RWPE1 (cell line): ENCODE measurements around the gene FAR2.

Experiments
- CTCF ChIA-PET: fragments of 350-600 bp; sonication (Branson Sonifier 250); formaldehyde crosslinking; extraction: SDS; loops from one replicate; lab custom pipeline; 2021; lab: Yijun Ruan, JAX
- POLR2A ChIA-PET: fragments of 400-600 bp; formaldehyde crosslinking; extraction: SDS; loops from one replicate; lab custom pipeline; 2020; ENCODE audit warnings: antibody characterized with exemption; ENCODE audit not compliant: low non-redundant PET; lab: Yijun Ruan, JAX
- DNase-seq: peaks from one replicate; pipeline ENCODE4 v3.0.0; 2012; ENCODE audit warnings: low spot score
- H3K27ac ChIP-seq: fragments of 450-650 bp; 2 replicates; pipeline ENCODE4 v1.5.1; 2017
- TF ChIP-seq, protein P1 (sequence below): fragments of 450-650 bp; conservative IDR thresholded peaks from 2 replicates; pipeline ENCODE4 v1.5.1; 2017; ENCODE audit warnings: low read depth, mild to moderate bottlenecking

The FAR2 gene

DNA sequence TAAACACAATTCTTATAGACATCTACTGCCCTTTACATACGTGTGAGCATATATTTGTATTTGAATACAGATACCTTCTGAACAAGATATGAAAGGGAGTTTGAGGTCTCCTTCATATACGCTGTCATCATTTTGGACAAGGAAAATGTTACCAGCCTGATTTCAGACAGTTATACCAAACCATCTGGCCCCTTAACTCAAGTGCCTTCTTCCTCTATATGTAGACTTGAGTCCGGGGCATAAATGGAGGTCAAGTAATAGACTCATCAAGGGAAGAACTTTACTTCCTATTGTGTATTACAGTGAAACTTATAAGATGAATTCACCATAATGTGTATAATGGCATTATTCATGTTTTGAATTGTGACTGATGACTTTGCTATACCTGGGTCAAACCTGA lies 52.2 kb downstream of the FAR2 start:
- no peak for DNase-seq
- ChIA-PET POLR2A (no interaction called here), CTCF (no interaction called here)
- no peak overlapping the region for H3K27ac ChIP-seq
- TF ChIP-seq, protein P1, sequence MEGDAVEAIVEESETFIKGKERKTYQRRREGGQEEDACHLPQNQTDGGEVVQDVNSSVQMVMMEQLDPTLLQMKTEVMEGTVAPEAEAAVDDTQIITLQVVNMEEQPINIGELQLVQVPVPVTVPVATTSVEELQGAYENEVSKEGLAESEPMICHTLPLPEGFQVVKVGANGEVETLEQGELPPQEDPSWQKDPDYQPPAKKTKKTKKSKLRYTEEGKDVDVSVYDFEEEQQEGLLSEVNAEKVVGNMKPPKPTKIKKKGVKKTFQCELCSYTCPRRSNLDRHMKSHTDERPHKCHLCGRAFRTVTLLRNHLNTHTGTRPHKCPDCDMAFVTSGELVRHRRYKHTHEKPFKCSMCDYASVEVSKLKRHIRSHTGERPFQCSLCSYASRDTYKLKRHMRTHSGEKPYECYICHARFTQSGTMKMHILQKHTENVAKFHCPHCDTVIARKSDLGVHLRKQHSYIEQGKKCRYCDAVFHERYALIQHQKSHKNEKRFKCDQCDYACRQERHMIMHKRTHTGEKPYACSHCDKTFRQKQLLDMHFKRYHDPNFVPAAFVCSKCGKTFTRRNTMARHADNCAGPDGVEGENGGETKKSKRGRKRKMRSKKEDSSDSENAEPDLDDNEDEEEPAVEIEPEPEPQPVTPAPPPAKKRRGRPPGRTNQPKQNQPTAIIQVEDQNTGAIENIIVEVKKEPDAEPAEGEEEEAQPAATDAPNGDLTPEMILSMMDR, result no peak

GRCh38 chr12:29201746-29202145 lies 52.7 kb downstream of the FAR2 start:
- CTCF ChIA-PET, result no interaction called here
- POLR2A ChIA-PET, result no interaction called here
- H3K27ac ChIP-seq, result no peak overlapping the region
- no peak for DNase-seq
- TF ChIP-seq, protein P1, result no peak

- H3K27ac ChIP-seq, result no peak overlapping the region
- no peak for DNase-seq
- TF ChIP-seq, protein P1, result no peak
- ChIA-PET POLR2A (no interaction called here), CTCF (no interaction called here)
These were observed 55.4 kb downstream of the FAR2 start for GRCh38 chr12:29204521-29204920.

- H3K27ac ChIP-seq, result no peak overlapping the region
- CTCF ChIA-PET, result interaction anchor here (0.7 kb wide), 1 partner anchor 134 kb away, joined by 3 read pairs; no protein-coding TSS in a partner anchor
- TF ChIP-seq, protein P1, result no peak
- POLR2A ChIA-PET, result no interaction called here
- no peak for DNase-seq
These were observed 58.0 kb downstream of the FAR2 start for GRCh38 chr12:29207120-29207519.

GRCh38 chr12:29208060-29208459 lies 59.0 kb downstream of the FAR2 start:
- no peak for DNase-seq
- CTCF ChIA-PET, result no interaction called here
- POLR2A ChIA-PET, result no interaction called here
- H3K27ac ChIP-seq, result no peak overlapping the region
- TF ChIP-seq, protein P1, result no peak

GRCh38 chr12:29208936-29209701 lies 60.0 kb downstream of the FAR2 start:
- POLR2A ChIA-PET, result no interaction called here
- TF ChIP-seq, protein P1, result no peak
- H3K27ac ChIP-seq, result no peak overlapping the region
- CTCF ChIA-PET, result interaction anchor here (0.6 to 0.7 kb wide), 3 partner anchors 12 to 76 kb away, joined by 3 read pairs; no protein-coding TSS in a partner anchor
- no peak for DNase-seq
